AG04449 (cell line): Measurements from ENCODE around the gene SLC17A9.

Source experiments
- CTCF ChIA-PET: fragments of 350-600 bp; formaldehyde crosslinking; extraction: SDS; loops from one replicate; lab custom pipeline; 2021; ENCODE audit warnings: antibody characterized with exemption; lab: Yijun Ruan, JAX
- POLR2A ChIA-PET: fragments of 400-600, 350-600 bp; formaldehyde crosslinking; extraction: SDS; loops from one replicate; lab custom pipeline; 2020; ENCODE audit warnings: antibody characterized with exemption, inconsistent platforms; lab: Yijun Ruan, JAX
- DNase-seq: peaks from one replicate; pipeline ENCODE4 v3.0.0-alpha.2; 2010; ENCODE audit warnings: low read depth, low spot score
- H3K4me3 ChIP-seq: 2 replicates; pipeline ENCODE4 v1.5.1; 2011; ENCODE audit warnings: low read depth, mild to moderate bottlenecking, control low read depth, low read length
- CTCF ChIP-seq: IDR thresholded peaks from one replicate; pipeline ENCODE4 v1.5.1; 2011; ENCODE audit warnings: mild to moderate bottlenecking, moderate library complexity, low read length, control low read depth, inconsistent platforms; ENCODE audit not compliant: insufficient read depth; ENCODE audit errors: missing control alignments

SLC17A9 gene

GRCh38 chr20:62961310-62961783, 8.8 kb downstream of the SLC17A9 start:
- ChIA-PET POLR2A (no interaction called here), CTCF (interaction anchor here (1.0 to 1.5 kb wide), 2 partner anchors 9 to 12 kb away, joined by 3 to 7 read pairs; no protein-coding TSS in a partner anchor)
- no peak for TF ChIP-seq CTCF
- no peak for DNase-seq
- no peak overlapping the region for H3K4me3 ChIP-seq

- POLR2A ChIA-PET = no interaction called here
- no peak for DNase-seq
- TF ChIP-seq CTCF = no peak
- CTCF ChIA-PET = interaction anchor here (1.0 to 1.5 kb wide), 3 partner anchors 9 to 11 kb away, joined by 3 to 7 read pairs (median 4); no protein-coding TSS in a partner anchor
- no peak overlapping the region for H3K4me3 ChIP-seq
Measured at GRCh38 chr20:62961799-62962198, 9.3 kb downstream of the SLC17A9 start.

GRCh38 chr20:62962221-62962879, 9.8 kb downstream of the SLC17A9 start:
- DNase-seq = no peak
- no peak for TF ChIP-seq CTCF
- ChIA-PET CTCF (interaction anchor here (1.0 to 1.5 kb wide), 3 partner anchors 8 to 11 kb away, joined by 3 to 7 read pairs (median 4); no protein-coding TSS in a partner anchor), POLR2A (no interaction called here)
- H3K4me3 ChIP-seq = no peak overlapping the region

GRCh38 chr20:62962891-62963613, 10.5 kb downstream of the SLC17A9 start:
- CTCF ChIA-PET = interaction anchor here (1.2 to 1.7 kb wide), 2 partner anchors 9 kb away, joined by 4 to 7 read pairs; no protein-coding TSS in a partner anchor

GRCh38 chr20:62963614-62964397, 11.3 kb downstream of the SLC17A9 start:
- CTCF ChIA-PET = interaction anchor here (0.7 to 1.7 kb wide), 3 partner anchors 9 to 48 kb away, joined by 4 to 7 read pairs (median 4); no protein-coding TSS in a partner anchor
- no peak for DNase-seq
- TF ChIP-seq CTCF = no peak
- POLR2A ChIA-PET = no interaction called here
- H3K4me3 ChIP-seq = no peak overlapping the region

More at GRCh38 chr20:62962891-62963613, 10.5 kb downstream of the SLC17A9 start:
- no peak for TF ChIP-seq CTCF
- no peak overlapping the region for H3K4me3 ChIP-seq
- POLR2A ChIA-PET = no interaction called here
- no peak for DNase-seq
